ENCODE results near the gene L3HYPDH. TPM values are rescaled to one million over a fixed set of nuclear protein-coding genes. Genes with fewer than 3 reads are reported as not detected.

The L3HYPDH gene
- total RNA-seq, 1 experiment from 2014 or later: 25.1 TPM

DNA sequence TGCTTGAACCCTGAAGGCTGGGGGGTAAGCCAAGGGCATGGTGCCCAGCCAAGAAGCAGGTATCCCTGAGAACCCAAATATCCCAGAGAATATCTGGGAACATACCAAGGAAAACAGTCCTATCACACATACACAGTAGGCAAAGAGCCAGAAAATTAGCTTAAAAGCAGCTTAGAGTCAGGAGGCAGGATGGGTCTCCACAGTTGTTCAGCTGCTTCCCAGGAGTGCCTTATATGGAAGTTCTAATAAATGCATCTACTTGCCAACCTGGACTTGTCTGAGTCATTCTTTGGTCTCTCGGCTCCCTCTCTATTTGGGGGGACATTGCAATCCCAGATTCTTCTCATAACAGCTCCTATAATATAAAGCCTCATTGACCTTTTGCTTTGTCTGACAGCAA lies 10.0 kb downstream of the L3HYPDH start:
- ChIA-PET POLR2A (no interaction called here), CTCF (no interaction called here)
- no peaks in the 10 kb centered on the region for H3K4me1 ChIP-seq (ENCODE audit: control insufficient read depth, insufficient read depth, low read length)
- no TSS peak for BruUV-seq (replicated peaks)
- H3K4me3 ChIP-seq (ENCODE audit: low read depth in 2 of 2, low read length in 2 of 2): no peak overlapping the region
- peaks cover 43% of the 10 kb centered on the region for H3K36me3 ChIP-seq (ENCODE audit: control insufficient read depth, insufficient read depth, low read length)
- H3K9me3 ChIP-seq (ENCODE audit: control insufficient read depth, insufficient read depth, low read depth, low read length): no peaks in the 10 kb centered on the region
- TF ChIP-seq, protein P1, sequence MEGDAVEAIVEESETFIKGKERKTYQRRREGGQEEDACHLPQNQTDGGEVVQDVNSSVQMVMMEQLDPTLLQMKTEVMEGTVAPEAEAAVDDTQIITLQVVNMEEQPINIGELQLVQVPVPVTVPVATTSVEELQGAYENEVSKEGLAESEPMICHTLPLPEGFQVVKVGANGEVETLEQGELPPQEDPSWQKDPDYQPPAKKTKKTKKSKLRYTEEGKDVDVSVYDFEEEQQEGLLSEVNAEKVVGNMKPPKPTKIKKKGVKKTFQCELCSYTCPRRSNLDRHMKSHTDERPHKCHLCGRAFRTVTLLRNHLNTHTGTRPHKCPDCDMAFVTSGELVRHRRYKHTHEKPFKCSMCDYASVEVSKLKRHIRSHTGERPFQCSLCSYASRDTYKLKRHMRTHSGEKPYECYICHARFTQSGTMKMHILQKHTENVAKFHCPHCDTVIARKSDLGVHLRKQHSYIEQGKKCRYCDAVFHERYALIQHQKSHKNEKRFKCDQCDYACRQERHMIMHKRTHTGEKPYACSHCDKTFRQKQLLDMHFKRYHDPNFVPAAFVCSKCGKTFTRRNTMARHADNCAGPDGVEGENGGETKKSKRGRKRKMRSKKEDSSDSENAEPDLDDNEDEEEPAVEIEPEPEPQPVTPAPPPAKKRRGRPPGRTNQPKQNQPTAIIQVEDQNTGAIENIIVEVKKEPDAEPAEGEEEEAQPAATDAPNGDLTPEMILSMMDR (IDR thresholded peaks at IDR 0.05): no peak
- TF ChIP-seq SIN3A (IDR thresholded peaks at IDR 0.05; ENCODE audit: borderline replicate concordance, insufficient read depth, low read depth, low read length) (no peak), TCF7L2 (IDR thresholded peaks at IDR 0.05; ENCODE audit: low read depth, low read length) (no peak), POLR2AphosphoS5 (IDR thresholded peaks at IDR 0.05; ENCODE audit: low read depth, low read length) (no peak)
- TF ChIP-seq, protein P2, sequence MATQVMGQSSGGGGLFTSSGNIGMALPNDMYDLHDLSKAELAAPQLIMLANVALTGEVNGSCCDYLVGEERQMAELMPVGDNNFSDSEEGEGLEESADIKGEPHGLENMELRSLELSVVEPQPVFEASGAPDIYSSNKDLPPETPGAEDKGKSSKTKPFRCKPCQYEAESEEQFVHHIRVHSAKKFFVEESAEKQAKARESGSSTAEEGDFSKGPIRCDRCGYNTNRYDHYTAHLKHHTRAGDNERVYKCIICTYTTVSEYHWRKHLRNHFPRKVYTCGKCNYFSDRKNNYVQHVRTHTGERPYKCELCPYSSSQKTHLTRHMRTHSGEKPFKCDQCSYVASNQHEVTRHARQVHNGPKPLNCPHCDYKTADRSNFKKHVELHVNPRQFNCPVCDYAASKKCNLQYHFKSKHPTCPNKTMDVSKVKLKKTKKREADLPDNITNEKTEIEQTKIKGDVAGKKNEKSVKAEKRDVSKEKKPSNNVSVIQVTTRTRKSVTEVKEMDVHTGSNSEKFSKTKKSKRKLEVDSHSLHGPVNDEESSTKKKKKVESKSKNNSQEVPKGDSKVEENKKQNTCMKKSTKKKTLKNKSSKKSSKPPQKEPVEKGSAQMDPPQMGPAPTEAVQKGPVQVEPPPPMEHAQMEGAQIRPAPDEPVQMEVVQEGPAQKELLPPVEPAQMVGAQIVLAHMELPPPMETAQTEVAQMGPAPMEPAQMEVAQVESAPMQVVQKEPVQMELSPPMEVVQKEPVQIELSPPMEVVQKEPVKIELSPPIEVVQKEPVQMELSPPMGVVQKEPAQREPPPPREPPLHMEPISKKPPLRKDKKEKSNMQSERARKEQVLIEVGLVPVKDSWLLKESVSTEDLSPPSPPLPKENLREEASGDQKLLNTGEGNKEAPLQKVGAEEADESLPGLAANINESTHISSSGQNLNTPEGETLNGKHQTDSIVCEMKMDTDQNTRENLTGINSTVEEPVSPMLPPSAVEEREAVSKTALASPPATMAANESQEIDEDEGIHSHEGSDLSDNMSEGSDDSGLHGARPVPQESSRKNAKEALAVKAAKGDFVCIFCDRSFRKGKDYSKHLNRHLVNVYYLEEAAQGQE (IDR thresholded peaks at IDR 0.05; ENCODE audit: insufficient read depth in 1 of 2, low read depth in 2 of 2, low read length in 1 of 2): no peak
- intact Hi-C loops (cut with micrococcal nuclease; ENCODE audit: unreplicated experiment) (no loop called here), in situ Hi-C loops (cut with HindIII; ENCODE audit: low pct_unique_long_range_greater_than_20kb, low sequenced_read_pairs) (no loop called here)
- DNase-seq (ENCODE audit: low read depth, low spot score) (no peak), ATAC-seq (no peak)
- H3K27me3 ChIP-seq (ENCODE audit: control insufficient read depth, insufficient read depth, low read length): no peaks in the 10 kb centered on the region
- H3K27ac ChIP-seq (ENCODE audit: low read length): no peak overlapping the region

- BruUV-seq (replicated peaks): no TSS peak
- H3K27me3 ChIP-seq (ENCODE audit: control insufficient read depth, insufficient read depth, low read length): no peaks in the 10 kb centered on the region
- peak within 1 kb of the TSS in 1 of 2 experiments; percentile 7; a peak in 1 of 4 replicates for H3K4me3 ChIP-seq (ENCODE audit: low read depth in 2 of 2, low read length in 2 of 2)
- H3K9me3 ChIP-seq (ENCODE audit: control insufficient read depth, insufficient read depth, low read depth, low read length): no peaks in the 10 kb centered on the region
- ATAC-seq: no peak
- intact Hi-C loops (cut with micrococcal nuclease; ENCODE audit: unreplicated experiment) (no loop called here), in situ Hi-C loops (cut with HindIII; ENCODE audit: low pct_unique_long_range_greater_than_20kb, low sequenced_read_pairs) (no loop called here)
- H3K27ac ChIP-seq (ENCODE audit: low read length): no peak within 1 kb of the TSS
- no peaks in the 10 kb centered on the region for H3K4me1 ChIP-seq (ENCODE audit: control insufficient read depth, insufficient read depth, low read length)
- no peak for TF ChIP-seq SIN3A (IDR thresholded peaks at IDR 0.05; ENCODE audit: borderline replicate concordance, insufficient read depth, low read depth, low read length)
- TF ChIP-seq TCF7L2 (IDR thresholded peaks at IDR 0.05; ENCODE audit: low read depth, low read length): no peak
- TF ChIP-seq, protein P1 (IDR thresholded peaks at IDR 0.05): no peak
- TF ChIP-seq, protein P2 (IDR thresholded peaks at IDR 0.05; ENCODE audit: insufficient read depth in 1 of 2, low read depth in 2 of 2, low read length in 1 of 2): no peak
- no peak for TF ChIP-seq POLR2AphosphoS5 (IDR thresholded peaks at IDR 0.05; ENCODE audit: low read depth, low read length)
- peaks cover 11% of the 10 kb centered on the region; the same call in 1 of the 2 replicates for H3K36me3 ChIP-seq (ENCODE audit: control insufficient read depth, insufficient read depth, low read length)
- ChIA-PET POLR2A (no interaction called here), CTCF (no interaction called here)
- DNase-seq (ENCODE audit: low read depth, low spot score): no peak
Measured at GRCh38 chr14:59465316-59466135, 18.7 kb downstream of the L3HYPDH start, which contains the start of gene GPR135. Gene GPR135, minus strand, starts transcription at chr14:59465380. Its CDS starts 154 bp downstream, at chr14:59465226.

All from Panc1 (cell line).